Bronchial epithelial cell (primary cell): Measurements from ENCODE around the gene CFAP47. TPM values are rescaled to one million over a fixed set of nuclear protein-coding genes. Genes with fewer than 3 reads are reported as not detected.
"Not testable (repeated sequence)": the region's sequence is repeated elsewhere in the genome, so short reads cannot be mapped to it uniquely, and the experiment has no call there.

ENCODE experiments used
- DNase-seq: peaks from one replicate; pipeline ENCODE4 v3.0.0-alpha.2; 2010; ENCODE audit warnings: low read depth
- FAIRE-seq: peaks from 2 replicates; lab custom pipeline; 2011; peaks lifted over from hg19 to GRCh38; lab: Jason Lieb, UNC
- H3K27me3 ChIP-seq: 2 replicates; pipeline ENCODE4 v1.5.1; 2011; ENCODE audit warnings: low read length; ENCODE audit not compliant: control insufficient read depth, insufficient read depth
- H3K36me3 ChIP-seq: 2 replicates; pipeline ENCODE4 v1.5.1; 2011; ENCODE audit warnings: low read length; ENCODE audit not compliant: control insufficient read depth, insufficient read depth
- H3K4me3 ChIP-seq: 2 replicates; pipeline ENCODE4 v1.5.1; 2011; ENCODE audit warnings: mild to moderate bottlenecking, low read depth, low read length, control low read depth
- total RNA-seq: library from RNA; depleted of rRNA; stranded (reverse); fragments of >200 nt; gene quantifications from 2 replicates; pipeline ENCODE4 v1.2.1, GENCODE V29; 2014
- TF ChIP-seq, protein P1 (sequence below): IDR thresholded peaks from 2 replicates; pipeline ENCODE4 v1.5.1; 2011; ENCODE audit warnings: mild to moderate bottlenecking, moderate library complexity, low read length, control low read depth, inconsistent platforms; ENCODE audit not compliant: insufficient read depth, severe bottlenecking

Gene CFAP47
- total RNA-seq, 1 donor from 2014 or later = not detected

DNA sequence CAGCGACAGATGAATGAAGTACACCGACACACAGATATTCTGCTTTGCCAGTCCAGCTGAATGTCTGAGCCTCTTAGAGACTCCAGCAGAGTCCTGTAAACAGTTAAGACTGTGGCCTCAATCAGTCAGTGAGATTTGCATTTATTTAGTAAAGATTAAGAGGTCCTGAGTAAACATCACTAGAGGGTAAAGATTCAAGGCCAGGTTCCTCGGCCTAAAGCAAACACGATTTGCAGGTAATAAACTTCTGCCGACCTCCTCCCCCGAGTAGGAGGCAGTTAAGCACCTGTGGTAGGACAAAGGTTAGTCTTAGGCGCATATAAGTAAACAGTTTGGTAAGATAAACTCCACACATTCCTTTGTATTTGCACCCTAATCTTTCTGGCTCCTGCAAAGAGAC lies 99.6 kb downstream of the CFAP47 start:
- no peak overlapping the region for H3K4me3 ChIP-seq
- no peaks in the 10 kb centered on the region for H3K36me3 ChIP-seq
- no peak for DNase-seq
- no peaks in the 10 kb centered on the region for H3K27me3 ChIP-seq
- TF ChIP-seq, protein P1, sequence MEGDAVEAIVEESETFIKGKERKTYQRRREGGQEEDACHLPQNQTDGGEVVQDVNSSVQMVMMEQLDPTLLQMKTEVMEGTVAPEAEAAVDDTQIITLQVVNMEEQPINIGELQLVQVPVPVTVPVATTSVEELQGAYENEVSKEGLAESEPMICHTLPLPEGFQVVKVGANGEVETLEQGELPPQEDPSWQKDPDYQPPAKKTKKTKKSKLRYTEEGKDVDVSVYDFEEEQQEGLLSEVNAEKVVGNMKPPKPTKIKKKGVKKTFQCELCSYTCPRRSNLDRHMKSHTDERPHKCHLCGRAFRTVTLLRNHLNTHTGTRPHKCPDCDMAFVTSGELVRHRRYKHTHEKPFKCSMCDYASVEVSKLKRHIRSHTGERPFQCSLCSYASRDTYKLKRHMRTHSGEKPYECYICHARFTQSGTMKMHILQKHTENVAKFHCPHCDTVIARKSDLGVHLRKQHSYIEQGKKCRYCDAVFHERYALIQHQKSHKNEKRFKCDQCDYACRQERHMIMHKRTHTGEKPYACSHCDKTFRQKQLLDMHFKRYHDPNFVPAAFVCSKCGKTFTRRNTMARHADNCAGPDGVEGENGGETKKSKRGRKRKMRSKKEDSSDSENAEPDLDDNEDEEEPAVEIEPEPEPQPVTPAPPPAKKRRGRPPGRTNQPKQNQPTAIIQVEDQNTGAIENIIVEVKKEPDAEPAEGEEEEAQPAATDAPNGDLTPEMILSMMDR = no peak
- no peak for FAIRE-seq

DNA sequence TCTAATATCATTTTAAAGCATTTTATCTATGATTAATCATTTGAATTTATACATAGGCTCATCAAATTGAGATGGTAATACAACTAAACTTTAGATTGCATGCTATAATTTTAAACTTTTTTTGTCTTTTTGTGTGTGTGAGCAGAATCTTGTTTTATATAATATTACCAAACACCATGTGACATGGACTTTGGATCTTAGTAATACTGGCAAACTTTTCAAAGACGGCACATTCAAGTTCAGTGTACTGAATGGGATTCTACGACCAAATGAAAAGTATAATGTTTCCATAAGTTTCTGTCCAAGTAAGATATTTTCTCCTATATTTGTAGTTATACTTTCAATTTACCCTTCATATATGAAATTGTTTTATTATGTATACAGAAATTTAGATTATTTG lies 116.0 kb downstream of the CFAP47 start:
- Histone ChIP-seq H3K36me3 (no peaks in the 10 kb centered on the region), H3K4me3 (no peak overlapping the region), H3K27me3 (no peaks in the 10 kb centered on the region)
- TF ChIP-seq, protein P1 = no peak
- DNase-seq = no peak
- no peak for FAIRE-seq

DNA sequence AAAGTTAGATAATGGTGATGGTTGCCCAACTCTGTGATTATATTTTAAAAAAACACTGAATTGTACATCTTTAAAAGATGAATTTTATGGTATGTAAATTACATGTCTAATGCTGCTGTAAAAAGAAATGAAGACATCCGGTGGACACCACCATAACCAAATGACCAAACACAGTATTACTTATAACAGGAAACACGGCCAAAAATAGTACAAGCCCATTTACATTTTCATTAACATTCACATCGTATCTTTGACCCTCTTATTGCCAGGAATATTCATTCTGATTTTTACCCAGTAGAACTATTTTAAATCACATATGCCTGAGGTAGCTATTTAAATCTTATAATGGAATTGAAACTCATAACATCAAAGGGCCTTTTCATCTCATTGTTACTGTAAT lies 143.2 kb downstream of the CFAP47 start:
- no peaks in the 10 kb centered on the region for H3K27me3 ChIP-seq
- TF ChIP-seq, protein P1 = no peak
- no peak for FAIRE-seq
- no peak for DNase-seq
- H3K36me3 ChIP-seq = no peaks in the 10 kb centered on the region
- H3K4me3 ChIP-seq = no peak overlapping the region

DNA sequence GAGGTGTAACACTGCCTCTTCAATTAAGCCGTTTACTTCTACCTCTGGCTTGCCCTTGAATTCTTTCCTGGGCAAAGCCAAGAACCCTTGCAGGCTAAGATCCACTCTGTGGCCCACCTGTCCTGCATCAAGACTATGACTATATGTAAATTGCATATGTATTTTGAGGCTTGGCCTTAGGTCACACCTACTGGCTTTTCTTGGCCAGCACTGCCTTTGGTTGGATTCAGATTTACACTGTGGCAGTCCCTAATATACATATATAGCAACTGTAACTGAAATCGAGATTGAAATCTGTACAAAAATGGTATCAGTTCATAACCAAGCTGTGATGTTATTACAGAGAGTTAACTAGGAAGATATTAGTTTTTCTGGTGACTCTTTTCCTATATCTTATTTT lies 151.5 kb downstream of the CFAP47 start:
- FAIRE-seq = no peak
- Histone ChIP-seq H3K4me3 (no peak overlapping the region), H3K36me3 (no peaks in the 10 kb centered on the region), H3K27me3 (no peaks in the 10 kb centered on the region)
- no peak for DNase-seq
- TF ChIP-seq, protein P1 = no peak

DNA sequence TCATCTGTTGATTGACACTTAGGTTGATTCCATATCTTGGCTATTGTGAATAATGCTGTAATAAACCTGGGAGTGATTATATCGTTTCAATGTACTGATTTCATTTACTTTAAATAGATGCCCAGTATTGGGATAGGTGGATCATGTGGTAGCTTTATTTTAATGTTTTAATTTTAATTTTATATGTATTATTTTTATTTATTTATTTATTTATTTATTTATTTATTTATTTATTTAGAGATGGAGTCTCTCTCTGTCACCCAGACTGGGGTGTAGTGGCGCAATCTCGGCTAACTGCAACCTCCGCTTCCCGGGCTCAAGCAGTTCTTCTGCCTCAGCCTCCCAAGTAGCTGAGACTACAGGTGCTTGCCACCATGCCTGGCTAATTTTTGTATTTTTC lies 155.5 kb downstream of the CFAP47 start:
- not testable (repeated sequence) for H3K27me3 ChIP-seq, FAIRE-seq, H3K36me3 ChIP-seq, H3K4me3 ChIP-seq, DNase-seq

DNA sequence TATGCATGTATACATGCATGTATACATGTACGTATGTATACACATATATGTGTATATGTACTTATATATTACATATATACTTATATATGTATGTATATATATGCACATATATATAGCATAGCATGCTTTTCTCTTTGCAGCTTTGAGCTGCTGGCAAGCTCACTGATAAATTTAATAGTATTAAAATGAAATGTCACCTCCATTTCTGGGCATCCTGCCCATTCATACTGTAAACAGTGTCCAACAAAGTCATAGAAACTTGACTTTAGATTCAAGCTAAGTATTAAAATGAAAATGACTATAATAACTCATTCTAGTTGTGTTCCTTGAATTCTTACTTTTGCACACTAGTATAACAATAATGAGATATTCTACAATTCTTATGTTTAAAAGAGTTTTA lies 163.7 kb downstream of the CFAP47 start:
- no peak overlapping the region for H3K4me3 ChIP-seq
- DNase-seq (no peak), FAIRE-seq (no peak)
- TF ChIP-seq, protein P1 = no peak
- H3K27me3 ChIP-seq = no peaks in the 10 kb centered on the region
- H3K36me3 ChIP-seq = no peaks in the 10 kb centered on the region
